Stimulated activated CD4-positive, alpha-beta T cell treated with anti-CD3 and anti-CD28 coated beads, Interleukin-1b, Interleukin-23, amount 100 ng/mL, for 1 hour (primary cell): ENCODE data around the gene TRAF2.

Source experiments
- DNase-seq, 2 donors: peaks; one replicate each; pipeline ENCODE4 v3.0.0-alpha.2; 2020; ENCODE audit warnings: low read depth in 2 of 2

TRAF2 gene

DNA sequence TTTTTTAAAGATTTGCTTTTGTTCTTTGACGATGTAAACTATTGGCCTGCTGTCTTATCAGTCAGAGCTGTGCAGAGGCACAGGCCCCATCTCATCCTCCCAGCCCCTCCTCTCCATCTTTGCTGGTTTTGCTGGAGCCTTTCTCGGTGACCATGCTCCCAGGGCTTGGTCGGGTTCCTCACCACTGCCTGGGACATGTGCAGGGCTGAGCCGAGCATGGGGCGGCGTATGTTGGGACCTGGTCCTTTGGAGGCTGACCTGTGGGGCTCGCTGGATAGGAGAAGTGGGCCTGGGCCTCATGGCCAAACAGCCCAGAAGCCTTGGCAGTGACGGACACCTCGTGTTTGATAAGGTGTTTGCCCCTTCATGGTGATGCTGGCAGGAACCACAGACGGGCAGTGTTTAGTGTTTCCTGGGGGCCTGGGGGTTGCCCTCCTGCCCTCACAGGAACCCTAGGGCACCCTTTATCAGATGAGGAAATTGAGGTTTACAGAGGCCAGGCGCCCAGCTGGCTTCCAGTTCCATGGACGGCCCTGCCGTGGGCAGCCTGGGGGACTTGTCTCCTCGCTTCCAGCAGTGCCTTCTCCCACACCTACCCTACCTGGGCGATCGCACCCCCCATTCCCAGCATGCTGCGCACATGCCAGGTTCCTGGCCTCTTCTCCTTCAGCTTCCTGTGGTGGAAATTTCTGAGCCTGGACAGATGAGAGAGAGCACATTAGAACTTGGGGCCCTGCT lies 27.6 kb downstream of the TRAF2 start:
- no peak for DNase-seq

DNA sequence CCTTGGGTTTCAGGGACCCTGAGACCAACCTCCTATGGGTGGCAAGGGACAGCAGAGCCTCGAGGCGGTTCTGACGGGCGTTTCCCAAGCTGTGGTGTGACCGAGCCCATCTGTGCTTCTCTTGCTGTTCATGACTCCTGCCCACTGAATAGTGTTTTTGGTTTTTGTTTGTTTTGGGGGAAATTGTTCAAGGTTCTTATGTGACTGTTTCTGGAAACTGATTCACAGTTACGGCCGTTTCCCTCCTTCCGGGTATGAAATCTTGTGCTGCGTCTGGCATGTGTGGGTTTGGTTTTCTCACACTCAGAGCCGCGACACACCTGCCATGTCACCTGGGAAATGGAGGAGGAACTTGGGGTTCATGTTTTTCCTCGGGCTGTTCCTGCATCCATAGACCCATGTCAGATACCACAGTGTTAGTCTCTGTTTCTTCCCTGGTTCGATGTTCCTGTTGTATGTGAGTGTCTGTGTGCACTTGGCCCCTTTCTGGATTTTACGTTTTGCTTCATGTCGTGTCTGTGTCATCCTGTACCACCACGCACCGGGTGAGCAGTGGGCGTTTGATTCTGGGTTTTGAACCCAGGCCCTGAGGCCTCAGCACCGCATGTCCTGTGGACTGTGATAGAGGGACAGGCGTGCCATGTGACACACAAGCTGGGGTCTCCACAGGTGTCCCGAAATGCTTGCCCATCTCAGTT lies 29.5 kb downstream of the TRAF2 start:
- DNase-seq = no peak

DNA sequence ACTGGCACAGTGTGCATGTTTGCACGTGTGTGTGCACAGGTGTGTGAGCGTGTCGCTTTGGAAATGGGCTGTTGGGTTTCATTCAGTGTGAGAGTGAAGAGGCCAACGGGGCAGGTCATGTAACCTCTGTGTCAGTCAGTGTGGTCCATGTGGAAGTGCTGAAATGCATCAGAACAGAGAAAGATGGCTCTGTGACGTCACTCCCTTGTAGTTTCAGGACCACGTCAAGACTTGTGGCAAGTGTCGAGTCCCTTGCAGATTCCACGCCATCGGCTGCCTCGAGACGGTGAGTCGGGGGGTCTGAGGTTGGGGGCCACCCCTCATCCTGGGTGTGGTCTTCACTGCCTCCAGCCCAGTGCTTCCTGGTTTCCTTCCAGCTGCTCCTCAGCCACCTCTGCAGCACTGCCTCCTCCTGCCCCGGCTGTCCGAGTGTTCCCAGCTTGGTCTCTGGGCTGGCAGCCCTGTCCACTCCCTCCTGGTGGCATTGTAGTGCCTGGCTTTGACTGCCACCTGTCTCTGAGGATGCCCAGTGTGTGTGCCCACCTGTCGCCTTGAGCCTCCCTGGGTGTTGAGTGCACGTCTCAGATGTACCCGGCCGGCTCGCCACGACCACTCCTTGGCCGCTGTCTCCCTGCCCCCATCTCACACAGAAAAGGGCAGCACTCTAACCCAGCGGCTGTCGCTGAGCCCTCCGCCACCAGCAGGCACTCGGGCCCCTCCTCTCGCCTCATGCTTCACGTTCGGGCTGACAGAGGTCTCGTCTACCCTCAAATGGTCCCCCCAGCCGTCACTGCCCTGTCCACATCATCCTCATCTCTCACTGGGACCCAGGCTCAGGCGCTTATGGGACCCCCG lies 30.2 kb downstream of the TRAF2 start:
- no peak for DNase-seq

DNA sequence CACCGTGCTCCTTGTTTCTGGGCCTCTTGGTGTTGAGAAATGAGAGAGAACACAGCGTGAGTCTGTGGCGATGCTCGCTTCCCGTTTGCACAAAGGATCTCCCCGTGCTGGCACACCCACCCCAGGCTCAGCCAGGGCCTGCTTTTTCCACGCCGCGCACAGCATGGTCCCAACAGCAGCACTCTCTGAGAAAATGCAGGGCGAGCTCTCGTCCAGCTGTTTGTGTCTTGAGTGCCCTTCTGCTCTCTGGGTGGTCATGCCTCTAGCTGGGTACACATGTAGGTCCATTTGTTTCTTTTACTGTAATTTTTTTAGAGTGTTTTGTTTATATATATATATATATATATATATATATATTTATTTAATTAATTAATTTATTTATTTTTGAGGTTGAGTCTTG lies 31.6 kb downstream of the TRAF2 start:
- no peak for DNase-seq

DNA sequence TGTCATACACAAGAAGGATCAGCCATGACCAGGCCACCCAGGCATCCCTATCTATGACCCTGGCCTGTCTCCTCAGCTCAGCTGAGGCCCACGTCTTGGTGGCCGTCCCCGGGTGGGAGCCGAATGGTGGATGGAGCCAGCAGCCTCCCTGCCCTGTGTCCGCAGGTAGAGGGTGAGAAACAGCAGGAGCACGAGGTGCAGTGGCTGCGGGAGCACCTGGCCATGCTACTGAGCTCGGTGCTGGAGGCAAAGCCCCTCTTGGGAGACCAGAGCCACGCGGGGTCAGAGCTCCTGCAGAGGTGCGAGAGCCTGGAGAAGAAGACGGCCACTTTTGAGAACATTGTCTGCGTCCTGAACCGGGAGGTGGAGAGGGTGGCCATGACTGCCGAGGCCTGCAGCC lies 33.8 kb downstream of the TRAF2 start:
- DNase-seq = no peak

DNA sequence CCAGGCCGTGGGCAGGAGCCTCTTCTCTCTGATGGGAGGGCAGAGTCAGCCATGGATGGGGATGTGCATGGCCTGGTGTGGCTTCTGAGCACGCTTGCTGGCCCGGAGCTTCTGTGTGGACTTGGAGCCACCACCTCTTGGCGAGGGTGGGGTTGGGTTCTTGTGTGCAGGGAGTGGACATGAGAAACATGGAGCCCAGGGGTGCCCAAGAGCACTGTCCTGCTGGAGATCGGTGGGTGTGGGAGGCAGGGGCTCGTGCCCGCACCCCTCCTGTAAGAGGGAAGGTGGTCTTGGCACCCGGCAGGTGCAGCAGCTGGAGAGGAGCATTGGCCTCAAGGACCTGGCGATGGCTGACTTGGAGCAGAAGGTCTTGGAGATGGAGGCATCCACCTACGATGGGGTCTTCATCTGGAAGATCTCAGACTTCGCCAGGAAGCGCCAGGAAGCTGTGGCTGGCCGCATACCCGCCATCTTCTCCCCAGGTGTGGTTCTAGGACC lies 34.5 kb downstream of the TRAF2 start:
- no peak for DNase-seq

DNA sequence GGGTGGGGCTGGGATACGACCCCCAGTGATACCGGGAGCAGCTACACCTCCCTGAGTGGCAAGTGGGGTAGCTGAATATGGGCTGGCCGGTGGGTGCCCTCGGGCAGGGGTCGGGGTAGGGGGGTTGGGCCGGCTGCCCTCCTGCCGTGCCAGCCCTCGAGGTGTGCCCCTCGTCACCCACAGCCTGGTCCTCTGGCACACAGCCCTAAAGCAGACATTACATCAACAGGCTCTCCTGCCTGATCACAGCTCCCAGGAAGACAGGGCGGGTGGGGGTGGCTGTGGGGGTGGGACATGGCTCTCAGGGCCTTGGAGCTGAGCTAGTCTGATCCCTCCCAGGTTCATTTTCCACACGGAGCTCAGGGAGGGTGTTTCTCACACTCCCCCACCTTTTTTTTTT lies 35.0 kb downstream of the TRAF2 start:
- DNase-seq = no peak

DNA sequence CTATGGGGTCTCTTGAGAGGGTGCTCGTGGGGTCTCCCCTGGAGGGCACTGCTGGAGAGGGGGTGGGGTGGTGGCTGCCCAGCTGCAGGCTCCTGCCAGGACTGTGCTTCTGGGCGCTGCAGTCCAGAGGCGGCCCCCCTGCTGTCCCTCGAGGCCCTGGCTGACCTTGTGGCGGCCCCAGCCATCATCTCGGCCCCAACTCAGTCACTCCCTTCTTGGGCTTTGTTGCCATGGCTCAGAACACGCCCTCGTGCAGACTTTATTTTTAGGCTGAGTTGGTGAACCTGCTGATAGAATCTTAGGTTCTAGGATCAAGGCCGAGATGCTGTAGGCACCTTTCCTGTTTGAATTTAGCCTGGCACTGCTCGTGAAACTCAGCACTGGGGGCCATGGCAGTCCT lies 35.4 kb downstream of the TRAF2 start:
- DNase-seq = no peak

DNA sequence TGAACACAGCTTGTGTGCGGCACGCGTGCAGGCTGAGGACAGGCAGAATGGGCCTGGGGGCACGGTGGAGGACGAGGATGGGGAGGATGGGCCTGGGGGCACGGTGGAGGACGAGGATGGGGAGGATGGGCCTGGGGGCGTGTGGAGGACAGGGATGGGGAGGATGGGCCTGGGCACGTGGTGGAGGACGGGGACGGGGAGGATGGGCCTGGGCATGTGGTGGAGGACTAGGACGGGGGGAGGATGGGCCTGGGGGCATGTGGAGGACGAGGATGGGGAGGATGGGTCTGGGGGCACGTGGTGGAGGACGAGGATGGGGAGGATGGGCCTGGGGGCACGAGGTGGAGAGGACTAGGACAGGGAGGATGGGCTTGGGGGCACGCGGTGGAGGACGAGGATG lies 36.2 kb downstream of the TRAF2 start:
- DNase-seq = no peak

DNA sequence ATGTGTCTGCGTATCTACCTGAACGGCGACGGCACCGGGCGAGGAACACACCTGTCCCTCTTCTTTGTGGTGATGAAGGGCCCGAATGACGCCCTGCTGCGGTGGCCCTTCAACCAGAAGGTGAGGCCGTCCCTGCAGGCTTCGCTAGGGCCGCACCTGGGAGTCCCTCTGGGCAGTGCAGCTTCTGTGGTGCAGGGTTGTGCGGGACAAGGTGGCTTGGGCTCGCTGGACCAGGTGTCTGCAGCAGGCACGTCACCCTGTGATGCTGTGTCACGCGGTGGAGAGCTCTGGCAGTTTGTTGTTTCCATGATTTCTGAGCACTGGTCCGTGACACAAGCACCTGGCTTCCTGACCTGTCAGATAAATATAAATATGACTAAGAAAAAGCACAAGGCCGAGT lies 37.6 kb downstream of the TRAF2 start:
- no peak for DNase-seq

DNA sequence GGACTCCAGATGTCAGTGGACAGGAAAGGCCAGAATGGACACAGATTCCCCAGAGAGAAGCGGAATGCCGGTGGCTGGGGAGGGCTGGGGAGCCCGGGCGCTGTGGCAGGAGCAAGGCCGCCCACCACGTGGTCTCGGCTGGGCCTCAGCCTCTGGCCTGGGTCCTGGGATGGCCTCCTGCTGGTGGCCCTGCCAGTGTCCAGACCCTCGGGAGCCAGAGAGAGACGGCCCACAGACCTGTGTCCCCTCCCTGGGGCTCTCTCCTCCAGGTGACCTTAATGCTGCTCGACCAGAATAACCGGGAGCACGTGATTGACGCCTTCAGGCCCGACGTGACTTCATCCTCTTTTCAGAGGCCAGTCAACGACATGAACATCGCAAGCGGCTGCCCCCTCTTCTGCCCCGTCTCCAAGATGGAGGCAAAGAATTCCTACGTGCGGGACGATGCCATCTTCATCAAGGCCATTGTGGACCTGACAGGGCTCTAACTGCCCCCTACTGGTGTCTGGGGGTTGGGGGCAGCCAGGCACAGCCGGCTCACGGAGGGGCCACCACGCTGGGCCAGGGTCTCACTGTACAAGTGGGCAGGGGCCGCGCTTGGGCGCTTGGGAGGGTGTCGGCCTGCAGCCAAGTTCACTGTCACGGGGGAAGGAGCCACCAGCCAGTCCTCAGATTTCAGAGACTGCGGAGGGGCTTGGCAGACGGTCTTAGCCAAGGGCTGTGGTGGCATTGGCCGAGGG lies 39.3 kb downstream of the TRAF2 start:
- no peak for DNase-seq

DNA sequence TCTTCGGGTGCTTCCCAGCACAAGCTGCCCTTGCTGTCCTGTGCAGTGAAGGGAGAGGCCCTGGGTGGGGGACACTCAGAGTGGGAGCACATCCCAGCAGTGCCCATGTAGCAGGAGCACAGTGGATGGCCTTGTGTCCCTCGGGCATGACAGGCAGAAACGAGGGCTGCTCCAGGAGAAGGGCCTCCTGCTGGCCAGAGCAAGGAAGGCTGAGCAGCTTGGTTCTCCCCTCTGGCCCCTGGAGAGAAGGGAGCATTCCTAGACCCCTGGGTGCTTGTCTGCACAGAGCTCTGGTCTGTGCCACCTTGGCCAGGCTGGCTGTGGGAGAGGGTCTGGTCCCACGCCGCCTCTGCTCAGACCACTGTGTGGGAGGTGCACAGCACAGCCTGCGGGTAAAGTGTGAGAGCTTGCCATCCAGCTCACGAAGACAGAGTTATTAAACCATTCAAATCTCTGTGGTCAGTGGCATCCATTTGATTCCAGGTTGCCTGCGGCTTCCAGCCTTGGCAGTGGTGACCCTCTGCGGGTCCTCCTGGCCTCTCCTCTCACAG lies 39.9 kb downstream of the TRAF2 start:
- DNase-seq = no peak

DNA sequence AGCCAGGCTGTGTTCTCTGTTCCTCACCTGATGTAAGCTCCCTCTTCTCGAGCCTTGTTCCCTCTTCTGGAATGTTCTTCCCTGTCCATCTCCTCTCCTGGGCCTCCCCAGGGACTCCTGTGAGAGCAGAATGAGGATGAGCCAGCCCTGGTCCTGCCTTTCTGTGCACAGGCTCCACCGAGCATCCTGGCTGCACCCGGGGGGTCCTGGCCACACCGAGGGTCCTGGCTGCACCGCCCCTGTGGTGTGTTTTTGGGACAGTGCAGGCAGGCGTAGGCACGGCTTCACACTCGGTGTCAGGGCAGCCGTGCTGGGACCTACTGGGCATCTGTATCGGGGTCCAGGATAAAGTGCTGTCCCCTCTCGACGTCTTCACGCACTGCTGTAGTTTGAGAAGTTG lies 40.4 kb downstream of the TRAF2 start:
- DNase-seq = no peak

DNA sequence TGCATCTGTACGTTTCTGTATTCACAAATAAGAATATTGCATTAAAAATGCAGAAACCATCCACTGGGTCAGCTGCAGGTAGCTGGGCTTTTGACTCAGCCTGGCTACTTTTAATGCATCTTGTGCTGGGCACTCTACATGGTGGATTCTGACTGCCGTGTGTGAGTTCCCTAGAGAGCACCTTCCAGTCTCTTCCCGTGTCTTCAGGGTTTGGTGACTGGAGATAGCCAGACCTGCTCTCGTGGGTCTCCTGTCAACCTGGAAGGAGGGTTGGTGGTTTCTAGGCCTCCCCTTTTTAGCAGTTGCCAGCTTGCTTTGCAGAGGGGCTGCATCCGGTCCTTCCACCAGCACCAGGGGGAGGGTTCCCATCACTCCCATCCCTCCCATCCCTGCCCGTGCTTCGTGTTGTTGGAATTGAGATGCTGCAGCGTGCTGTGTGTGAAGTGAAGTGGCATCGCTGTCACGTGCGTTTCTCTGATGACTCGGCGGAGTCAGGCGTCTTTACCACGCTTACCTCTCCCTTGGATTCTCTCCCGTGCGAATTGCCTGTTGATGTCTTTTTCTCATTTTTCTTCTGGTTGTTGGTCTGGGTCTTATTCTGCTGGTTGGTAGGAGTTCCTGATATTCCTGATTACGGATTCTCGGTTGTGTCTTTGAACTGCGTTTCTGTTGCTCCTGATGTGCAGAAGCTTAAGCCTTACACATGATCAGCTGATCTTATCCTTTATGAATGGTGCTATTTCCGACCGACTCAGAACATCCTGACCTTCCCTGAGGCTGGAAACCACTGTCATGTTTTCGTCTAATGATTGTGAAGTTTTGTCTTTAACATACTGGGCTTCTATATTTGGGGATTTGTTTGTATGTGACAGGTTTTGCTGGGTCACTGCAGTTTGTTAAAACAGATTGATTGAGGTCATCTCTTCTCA lies 41.3 kb downstream of the TRAF2 start:
- DNase-seq = no peak

DNA sequence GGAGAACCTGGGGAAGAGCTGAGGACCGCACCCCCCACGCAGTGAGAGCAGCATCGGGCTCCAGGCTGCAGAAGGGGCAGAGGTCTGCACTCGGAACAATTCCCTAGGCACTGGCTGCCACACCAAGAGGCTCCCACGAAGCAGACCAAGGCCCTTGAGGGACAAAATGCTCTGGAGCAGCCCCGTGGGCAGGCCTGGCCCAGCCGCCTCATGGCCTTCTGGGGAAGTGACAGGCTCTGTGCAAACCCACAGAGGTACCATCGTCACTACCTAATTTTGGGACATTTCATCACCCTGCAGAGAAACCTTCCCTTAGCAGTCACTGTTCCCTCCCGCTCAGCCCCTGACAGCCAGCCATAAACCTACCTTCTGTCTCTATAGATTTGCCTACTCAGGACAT lies 42.3 kb downstream of the TRAF2 start:
- no peak for DNase-seq

DNA sequence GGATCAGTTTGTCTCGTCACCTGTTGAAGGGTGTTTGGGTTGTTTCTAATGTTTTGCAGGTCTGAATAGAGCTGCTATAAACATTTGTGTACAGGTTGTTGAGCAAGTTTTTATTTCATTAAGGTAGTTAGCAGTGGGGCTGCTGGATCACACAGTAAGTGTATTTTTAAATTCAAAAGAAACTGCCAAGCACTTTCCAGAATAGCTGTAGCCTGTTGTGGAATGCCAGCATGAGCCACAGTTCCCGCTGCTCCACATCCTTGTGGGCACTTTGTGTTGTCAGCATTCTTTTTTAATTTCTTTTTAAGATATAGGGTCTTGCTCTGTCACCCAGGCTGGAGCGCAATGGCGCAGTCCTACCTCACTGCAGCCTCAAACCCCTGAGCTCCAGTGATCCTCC lies 43.7 kb downstream of the TRAF2 start:
- DNase-seq = no peak

DNA sequence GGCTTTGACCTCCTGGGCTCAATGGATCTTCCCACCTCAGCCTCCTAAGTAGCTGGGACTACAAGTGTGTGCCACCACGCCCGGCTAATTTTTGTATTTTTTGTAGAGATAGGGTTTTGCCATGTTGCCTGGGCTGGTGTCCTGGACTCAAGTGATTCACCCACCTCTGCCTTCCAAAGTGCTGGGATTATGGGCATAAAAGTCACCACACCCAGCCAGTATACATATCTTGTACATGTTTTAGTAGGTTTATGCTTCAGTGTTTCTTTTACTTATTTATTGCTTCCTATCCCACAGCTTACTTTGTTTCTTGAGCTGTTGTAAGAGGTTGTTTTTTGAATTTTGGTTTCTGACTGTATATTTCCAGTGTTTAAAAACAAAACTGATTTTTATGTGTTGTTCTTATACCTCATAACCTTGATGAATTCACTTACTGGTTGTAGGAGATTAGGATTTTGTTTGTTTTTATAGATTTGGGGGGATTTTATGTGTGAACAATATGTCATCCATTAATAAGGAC lies 45.4 kb downstream of the TRAF2 start:
- DNase-seq = no peak

DNA sequence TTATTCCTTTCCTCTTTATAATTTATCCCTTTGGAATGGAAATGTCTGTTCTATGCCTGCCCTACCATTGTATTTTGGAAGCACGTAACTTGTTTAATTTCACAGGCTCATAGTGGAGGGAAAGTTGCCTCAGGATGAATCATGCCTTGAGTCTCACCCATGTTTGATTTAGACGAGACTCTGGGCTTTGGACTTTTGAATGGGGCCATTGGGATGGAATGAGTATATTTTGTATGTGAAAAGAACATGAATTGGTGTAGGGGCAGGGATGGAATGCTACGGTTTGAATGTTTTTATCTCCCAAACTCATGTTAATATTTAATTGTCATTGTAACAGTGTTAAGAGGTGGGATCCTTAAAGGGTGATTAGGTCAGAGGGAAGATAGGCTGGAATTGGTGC lies 48.0 kb downstream of the TRAF2 start:
- no peak for DNase-seq

DNA sequence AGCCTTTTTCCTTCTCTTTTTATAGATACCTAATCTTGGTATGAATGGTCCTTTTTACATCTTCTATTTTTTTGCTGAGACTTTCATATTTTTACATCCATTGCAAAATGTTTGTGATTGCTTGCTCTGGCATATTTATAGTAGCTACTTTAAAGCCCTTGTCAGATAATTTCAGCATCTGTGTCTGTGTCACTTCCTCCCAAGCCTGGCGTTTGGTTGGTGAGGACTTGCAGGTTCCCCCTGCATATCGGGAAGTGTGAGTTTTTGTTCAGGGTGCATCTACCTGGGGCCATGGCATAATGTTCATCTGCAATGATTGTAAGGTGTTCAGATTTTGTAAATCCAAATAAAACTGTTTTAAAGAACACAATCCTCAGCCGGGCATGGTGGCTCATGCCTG lies 49.3 kb downstream of the TRAF2 start:
- no peak for DNase-seq

DNA sequence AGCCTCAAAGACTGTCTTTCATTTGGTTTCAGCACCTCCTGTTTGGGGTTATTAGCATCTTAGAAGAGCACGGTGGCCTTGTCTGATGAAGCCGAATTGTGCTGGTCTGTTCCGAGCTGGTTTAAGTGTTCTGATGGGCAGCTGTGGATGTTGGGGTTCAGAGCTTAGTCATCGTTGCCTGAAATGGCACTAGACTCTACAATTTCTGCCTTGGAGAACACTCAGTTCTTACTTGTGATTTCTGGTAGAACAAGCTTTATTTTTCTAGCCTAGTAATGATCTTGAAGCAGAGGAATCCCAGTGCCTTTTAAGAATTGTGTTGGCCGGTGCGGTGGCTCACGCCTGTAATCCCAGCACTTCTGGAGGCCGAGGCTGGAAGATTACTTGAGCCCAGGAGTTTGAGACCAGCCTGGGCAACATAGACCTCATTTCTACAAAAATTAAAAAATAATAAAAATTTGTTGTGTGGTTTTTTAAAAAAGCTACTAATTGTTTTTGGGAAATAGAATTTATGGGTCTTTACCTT lies 50.4 kb downstream of the TRAF2 start:
- DNase-seq = no peak
